NCI-H2171 (cell line): Measurements from ENCODE around the gene GSPT1.

Source experiments
- DNase-seq: peaks from one replicate; lab custom pipeline; 2025; lab: John Stamatoyannopoulos, UW

Gene GSPT1

DNA sequence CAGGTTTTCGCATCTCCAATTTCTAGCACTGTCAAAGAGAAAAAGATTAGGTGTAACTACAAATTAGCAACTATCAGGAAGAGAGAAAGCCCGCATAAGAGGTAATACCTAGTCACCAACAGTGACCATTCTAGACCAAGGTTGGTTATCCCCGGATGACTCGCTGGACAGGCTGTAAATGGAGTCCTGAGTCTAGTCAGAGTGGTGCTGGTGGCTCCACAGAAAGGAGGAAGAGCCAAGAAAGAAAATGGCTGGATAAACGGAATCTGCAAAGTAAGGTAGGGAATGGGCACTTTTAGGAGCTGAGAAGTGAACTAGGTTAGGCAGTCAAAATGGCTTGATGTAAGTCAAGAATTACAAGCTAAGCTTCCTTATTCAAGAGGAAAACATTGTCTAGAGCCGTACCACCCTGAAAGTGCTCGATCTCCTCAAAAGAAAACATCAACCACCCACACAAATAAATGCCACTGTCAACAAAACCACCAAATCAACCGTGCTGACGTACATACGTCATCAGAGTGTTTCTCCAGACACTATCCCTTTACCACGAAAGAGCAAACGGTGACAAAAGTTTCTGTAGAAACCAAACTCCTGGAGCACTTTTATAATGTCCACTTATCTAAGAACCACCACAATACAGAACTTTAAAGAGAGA, 2.2 kb downstream of the GSPT1 start:
- no peak for DNase-seq

DNA sequence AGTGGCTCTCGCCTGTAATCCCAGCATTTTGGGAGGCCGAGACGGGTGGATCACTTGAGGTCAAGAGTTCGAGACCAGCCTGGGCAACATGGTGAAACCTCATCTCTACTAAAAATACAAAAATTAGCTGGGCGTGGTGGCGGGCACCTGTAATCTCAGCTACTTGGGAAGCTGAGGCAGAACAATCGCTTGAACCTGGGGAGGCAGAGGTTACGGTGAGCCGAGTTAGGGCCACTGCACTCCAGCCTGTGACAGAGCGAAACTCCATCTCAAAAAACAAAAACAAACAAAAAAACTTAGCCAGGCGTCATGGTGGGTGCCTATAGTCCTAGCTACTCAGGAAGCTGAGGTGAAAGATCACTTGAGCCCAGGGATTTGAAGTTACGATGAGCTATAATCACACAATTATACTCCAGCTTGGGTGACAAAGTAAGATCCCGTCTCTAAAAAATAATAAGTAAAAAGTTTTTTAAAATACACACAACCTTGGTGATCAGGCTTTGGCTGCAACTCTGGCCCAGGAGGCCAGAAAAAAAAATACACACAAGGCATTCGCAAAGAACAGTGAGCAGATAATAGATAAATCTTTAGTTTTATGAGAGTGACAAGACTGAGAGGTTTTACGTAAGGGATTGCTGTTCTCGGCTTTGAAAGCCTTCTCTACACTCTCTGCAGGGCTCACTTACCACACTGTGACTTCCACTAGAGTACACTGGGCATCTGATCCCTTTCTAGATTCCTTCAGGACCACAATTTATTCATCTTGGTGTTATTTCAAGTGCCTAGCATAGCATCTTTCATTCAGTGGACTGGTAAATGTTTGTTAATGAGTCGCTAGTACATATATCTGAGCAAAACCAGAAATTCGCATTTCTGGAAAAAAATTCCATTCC, 5.9 kb downstream of the GSPT1 start:
- no peak for DNase-seq

DNA sequence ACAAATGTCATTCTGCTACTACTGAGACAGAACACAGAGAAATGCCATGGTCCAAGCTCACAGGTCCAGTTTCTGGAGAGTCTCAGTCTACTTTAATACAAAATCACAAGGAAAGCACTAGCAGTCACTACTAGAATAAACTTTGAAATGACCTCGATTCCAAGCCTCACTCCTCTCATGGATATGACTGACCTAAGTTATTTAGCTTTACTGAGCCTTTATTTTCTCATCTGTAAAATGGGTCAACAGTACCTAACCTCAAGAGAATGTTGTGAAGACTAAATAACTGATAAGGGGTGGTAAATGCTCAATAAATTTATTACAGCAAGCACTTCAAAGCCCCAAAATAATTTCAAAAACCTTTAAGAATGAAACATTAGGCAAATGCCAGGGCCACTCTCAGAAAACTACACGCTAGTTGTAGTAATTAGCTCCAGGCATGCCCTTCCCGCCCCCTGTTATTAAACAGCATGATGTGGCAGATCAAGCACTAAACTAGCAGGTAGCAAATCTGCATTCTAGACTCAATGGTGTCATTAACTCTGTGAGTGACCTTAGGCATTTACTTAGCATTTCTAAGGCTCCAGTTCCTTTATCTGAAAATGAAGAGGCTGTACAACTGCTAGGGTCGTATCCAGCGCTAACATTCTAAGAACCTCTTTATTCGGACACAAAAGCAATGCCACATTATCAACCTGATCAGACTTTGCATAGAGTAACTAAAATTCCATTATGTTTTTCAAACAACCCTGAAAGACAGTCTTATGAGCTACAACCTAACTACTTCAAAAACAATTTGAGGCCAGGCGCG, 8.4 kb downstream of the GSPT1 start:
- DNase-seq, result no peak

DNA sequence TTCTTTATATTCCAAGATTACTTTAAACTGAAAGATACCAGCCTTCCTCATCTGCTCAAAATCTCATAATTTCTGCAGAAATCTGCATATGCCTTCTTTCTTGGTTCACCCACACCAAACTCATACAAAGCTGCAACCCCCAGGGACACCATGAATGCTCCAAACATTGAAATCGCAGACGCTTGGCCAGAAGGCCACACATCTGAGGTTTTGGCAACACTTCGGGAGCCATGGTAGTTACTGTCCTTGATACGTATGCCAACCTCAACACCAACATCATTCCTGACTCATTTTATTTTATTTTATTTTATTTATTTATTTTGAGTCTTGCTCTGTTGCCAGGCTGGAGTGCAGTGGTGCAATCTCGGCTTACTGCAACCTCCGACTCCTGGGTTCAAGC, 11.8 kb downstream of the GSPT1 start:
- no peak for DNase-seq

DNA sequence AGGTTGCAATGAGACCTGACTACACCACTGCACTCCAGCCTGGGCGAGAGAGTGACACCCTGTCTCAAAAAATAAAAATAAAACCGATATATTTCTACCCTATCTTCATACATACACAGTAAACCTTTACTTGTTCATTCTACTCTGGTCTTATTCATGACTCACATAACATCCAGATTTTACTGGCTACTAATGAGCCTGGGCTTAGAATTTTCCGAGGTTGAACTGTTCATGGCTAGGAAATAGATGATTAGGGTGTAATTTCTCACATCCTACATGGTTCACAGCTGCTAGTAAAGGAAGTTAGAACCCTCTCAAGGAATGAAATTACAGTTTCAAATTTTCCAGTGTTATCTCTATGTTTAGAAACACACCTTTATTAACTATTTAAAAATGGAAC, 14.7 kb downstream of the GSPT1 start:
- no peak for DNase-seq

DNA sequence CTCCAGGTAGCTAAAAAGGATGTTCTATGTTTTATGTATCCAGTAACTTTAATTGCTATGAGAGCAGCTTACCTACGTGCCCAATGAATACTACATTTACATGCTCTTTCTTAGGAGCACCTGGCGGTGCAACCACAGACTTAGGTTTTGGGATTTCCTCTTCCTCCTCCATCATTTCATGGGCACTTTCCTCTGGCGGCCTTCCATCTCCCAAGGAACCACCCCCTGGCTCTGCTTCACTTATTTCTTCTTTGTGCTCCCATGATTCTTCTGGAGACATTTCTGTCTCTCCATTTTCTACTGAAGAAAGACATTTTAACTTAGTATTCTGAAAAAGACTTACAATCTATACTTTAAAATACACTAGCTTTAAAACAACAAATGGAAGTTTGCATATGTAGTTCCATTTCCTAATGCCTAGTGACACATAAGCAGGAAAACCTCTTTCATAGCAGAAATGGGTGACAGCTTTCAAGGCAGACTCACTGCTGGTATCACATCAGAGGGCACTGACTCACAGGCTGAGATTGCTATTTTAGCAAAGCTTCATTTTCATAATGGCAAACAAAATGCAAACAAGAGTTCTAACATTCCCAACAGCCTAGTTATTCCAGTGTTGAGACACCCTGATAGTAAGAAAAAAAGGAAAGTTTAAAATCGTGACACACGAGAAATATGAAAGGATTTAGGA, 19.1 kb downstream of the GSPT1 start:
- no peak for DNase-seq

DNA sequence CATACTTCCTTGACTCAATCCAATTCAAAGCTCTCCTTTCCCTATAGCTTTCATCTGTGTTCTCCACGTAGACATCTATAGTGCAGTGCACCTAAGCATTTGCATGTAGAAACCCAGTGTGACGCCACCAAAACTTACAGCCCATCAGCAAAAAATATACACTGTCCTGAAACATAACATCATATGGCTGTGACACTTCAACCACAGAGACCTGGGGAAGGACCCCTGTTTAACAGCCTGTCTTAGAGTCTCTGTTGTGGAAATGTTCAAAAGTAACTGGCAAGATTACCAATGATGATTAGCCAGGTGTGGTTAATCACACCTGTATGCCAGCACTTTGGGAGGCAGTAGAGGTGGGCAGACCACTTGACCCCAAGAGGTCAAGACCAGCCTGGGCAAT, 22.2 kb downstream of the GSPT1 start:
- no peak for DNase-seq

DNA sequence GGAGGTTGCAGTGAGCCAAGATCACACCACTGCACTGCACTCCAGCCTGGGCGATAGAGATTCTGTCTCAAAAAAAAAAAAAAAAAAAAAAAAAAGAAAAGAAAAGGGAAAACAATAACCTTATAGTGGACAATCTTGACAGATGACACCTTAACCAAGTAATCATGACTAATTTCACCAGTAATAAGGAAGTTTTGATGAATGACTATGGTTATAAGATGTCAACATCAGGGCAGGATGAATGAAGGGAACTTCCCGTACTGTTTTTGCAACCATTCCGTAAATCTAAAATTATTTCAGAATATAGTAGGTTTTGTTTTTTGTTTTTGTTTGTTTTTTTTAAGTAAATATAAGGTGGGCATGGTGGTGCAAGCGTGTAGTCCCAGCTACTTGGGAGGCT, 23.0 kb downstream of the GSPT1 start:
- no peak for DNase-seq

DNA sequence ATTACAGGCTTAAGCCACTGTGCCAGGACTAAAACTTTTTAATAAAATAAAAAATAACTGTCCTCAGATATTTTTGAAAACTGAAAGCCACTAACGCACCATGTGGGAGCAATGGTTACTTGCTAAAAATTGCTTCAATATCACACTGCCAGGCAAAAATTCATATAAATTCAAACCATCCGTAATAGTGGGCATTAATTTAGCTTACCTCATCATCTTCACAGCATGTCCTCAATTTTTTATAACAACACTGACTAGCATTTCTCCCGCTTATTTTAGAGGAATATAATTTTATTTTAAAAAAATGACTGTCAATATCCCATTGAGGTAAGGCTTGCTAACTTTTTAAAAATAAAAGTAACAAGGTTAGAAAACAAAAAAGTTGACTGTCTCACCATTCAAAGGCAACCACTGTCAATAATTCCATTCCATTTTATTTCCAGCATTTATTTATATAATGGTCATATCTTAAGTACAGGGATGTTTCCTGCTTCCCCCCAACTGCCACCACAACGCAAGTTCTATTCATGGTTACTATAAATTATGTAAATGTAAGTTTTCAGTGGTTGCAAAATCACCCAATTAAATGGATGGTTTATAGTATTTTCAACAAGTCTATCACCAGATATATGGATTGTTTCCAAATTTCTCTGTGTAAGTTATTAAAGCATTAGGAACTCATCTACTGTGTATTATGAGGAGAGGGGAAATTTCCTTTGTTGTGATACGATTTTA, 25.4 kb downstream of the GSPT1 start:
- DNase-seq, result no peak

DNA sequence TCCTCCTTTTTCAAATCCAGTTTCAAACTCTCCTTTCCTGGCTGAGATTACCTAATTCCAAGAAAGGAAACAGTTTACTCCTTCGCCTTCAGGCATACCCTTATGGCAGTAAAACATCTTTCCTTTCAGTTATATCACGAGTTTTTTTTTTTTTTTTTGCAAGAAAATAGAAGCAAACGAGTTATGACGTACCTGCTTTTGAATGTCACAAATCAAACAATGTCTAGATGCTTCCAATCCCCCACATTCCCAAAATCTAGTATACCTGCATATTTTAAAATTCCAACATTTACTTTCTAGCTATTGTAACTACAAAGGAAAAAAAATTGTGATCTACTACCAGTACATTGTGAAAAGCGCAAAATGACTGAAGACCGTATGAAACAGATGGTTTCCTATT, 28.9 kb downstream of the GSPT1 start:
- DNase-seq, result no peak

DNA sequence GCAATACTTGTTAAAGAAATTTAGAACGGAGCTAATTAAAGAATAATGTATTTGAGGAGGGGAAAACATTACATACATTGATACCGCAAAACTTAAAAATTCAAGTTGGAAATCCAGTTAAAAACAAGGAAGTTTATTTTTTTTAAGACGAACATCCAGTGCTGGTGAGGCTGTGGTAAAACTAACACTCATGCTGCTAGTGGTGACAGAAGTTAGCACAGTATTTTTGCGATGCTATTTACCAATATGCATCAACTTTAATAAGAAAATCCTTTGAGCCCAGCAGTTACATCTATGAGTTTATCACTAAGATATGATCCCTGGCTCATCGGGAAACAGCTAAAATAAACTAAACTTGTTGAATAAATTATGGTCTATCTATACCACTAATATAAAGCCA, 31.7 kb downstream of the GSPT1 start:
- DNase-seq, result no peak

DNA sequence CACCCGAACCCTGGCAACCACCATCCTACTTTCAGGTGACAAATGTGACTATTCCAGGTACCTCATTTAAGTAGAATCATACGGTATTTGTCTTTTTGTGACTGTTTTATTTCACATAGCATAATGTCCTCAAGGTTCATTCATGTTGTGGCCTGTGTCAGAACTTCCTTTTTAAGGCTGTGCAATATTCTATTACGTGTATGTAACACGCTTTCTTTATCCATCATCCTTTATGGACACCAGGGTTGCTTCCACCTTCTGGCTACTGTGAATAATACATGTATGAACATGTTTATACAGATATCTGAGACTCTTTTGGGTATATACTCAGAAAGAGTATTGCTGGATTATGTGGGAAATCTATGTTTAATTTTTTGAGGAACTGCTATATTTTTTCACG, 35.7 kb downstream of the GSPT1 start:
- no peak for DNase-seq

DNA sequence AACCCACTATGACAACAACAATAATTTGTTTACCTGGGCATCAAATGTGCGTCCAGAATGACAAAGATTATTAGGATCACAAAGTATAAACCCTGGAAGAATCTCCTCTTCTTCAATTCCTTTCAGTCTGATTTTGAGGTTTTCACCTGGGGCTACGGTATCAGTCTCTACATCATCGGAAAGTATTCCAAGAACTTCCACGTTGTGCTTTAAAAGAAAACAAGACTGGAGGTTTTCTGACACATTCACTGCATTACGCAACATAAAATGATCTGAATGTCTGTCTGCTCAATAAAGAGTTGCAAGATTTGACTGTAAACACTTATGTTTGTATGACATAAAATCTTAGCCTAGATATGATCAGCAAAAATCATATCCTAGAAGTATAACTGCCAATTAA, 38.4 kb downstream of the GSPT1 start:
- no peak for DNase-seq

DNA sequence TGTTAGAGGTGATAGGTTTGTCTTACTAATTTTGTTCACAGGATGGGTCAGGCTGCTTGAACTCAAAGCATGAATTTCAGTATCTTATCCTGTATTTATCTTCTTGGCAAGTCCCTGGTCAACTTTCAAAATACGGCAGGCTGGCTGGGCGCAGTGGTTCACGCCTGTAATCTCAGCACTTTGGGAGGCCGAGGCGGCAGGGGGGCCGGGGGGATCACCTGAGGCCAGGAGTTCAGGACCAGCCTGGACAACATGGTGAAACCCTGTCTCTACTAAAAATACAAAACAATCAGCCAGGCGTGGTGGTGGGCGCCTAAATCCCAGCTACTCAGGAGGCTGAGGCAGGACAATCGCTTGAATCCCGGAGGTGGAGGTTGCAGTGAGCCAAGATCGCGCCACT, 39.5 kb downstream of the GSPT1 start:
- DNase-seq, result no peak

DNA sequence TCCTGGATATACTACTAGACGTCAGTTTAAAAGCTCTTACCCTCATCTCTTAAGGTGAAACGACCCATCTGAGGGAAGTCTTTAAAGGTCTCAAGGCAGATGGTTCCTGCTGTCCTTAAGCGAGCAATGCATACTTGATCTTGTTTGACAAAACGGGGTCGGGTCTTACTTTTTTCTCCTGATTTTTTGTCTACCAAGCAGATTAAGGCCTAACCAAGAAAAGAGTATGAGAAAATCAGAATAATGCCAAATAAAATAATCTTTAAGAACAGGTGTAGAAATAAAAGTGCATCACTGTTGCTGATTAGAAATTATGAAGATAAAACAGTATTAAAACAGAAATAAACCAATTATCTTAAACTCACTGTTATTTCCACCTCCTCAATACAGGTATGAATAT, 40.0 kb downstream of the GSPT1 start:
- DNase-seq, result no peak

DNA sequence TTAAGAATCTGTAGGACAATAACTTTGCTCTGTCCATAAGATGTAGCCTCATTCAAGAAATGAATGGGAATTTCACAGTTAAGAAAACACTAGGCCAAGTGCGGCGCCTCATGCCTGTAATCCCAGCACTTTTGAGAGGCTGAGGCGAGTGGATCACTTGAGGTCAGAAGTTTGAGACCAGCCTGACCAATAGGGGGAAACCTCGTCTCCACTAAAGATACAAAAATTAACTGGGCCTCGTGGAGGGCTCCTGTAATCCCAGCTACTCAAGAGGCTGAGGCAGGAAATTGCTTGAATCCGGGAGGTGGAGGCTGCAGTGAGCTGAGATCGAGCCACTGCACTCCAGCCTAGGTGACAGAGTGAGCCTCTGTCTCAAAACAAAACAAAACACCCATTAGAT, 44.6 kb downstream of the GSPT1 start:
- DNase-seq, result no peak

DNA sequence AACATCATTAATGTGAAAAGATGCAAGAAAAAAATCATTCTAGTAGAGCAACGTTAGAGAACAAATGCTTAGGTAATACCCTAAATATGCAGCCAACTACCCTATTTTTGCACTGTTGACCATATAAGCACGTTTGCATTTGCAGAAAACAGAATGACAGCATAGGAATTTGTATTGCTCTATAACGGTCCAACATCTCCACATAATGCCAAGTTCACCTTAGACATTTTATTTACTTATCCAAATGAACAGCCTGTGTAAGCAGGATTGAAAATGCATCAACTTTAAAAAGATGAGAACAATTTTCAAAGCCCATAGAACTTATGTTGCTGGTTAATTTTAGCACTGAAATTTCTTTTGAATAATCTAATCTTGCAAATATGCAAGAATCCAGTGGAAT, 45.4 kb downstream of the GSPT1 start:
- DNase-seq, result no peak

DNA sequence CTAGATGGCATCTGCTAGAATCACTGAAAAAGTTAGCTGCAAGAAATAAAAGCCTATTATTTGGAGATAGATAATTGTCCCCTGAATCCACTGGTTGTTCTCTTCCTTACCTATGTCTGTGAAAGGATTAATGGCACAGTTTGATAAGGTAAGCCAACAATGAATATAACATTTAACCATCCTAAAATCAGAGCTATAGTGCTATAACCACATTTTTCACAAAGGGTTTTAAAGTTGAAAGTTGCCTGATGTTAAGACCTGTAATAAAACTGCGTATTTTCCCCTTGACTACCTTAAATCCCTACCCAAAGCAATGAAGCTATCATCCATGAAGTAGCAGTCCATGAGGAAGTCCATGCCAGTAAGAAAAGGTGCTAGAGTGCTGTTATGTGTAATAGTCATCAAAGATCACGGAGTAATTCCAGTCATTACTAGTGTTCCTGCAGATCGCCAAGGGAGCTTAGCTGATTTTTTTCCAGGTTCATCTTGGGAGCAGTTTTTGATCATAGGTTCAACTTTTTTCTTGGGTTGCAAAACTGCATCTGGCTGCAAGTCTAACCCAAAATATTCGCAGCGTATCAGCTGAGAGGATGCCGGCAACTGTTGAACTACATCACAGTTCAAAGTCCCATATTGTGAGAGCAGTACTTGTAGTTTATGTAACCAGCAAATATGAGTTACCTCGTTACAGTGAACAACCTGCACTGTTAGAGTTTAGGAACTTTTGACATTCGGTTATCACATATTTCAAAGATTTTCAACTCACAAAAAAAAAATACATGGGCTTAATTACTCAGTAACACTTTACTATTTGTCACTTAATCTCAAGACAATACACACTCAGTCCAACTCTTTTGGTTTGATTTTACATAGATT, 46.2 kb downstream of the GSPT1 start:
- no peak for DNase-seq

DNA sequence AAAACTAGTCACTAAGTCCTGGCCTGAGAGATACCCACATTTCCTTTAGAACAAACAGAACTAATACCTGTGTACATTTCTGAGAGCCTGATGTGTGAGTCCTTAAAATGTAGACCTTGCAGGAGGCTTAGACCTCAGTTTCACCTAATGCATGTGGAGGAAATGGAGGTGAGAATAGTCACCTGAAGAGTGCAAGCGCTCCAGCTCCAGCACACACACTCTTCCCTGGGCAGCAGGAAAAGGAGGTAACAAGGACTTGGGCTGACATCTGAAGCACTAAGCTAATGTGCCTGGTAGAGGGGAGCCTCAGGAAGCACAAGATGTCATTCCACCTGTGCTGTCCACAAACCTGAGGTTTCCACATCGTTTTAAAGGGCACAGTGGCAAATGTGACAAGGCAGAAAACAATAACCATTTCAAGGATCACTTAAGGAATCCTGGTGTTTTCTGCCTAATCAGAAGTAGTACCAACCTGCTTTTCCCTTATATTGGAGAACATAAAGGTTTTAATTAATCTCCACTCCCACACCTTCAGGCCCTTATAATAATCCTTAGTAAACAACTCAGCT, 47.3 kb downstream of the GSPT1 start:
- no peak for DNase-seq

DNA sequence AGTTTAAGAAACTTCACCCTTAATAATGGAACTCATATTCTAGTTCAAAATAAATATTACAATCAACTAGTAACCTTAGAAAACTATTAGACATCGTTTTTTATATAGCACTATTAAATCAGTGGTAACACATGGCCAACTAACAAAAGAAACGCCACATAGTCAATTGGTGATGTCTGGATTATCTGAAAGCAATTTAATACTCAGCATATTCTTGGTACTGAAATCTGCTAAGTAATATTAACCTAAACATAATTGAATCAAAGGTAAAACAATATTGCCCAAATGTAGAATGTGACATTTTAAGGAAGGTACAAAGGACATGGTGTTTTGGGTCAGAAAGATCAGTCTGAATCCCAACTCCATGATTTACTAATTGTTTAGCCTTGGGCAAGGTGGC, 53.3 kb downstream of the GSPT1 start:
- no peak for DNase-seq
